ENCODE results near the gene FAM149B1.

GRCh38 chr10:73159038-73159648 is 8.8 kb upstream of the FAM149B1 start:
- TF ChIP-seq CTCF (IDR thresholded peaks at IDR 0.05 in 8 of 11, conservative IDR thresholded peaks at IDR 0.05 in 3 of 11) (peak; percentile 46 to 86 (median 74)), POLR2AphosphoS5 (IDR thresholded peaks at IDR 0.05) (no peak), POLR2A (IDR thresholded peaks at IDR 0.05) (no peak)

All from spleen (tissue), 7 donors.